ENCODE data around the gene NDUFAF4.

DNA sequence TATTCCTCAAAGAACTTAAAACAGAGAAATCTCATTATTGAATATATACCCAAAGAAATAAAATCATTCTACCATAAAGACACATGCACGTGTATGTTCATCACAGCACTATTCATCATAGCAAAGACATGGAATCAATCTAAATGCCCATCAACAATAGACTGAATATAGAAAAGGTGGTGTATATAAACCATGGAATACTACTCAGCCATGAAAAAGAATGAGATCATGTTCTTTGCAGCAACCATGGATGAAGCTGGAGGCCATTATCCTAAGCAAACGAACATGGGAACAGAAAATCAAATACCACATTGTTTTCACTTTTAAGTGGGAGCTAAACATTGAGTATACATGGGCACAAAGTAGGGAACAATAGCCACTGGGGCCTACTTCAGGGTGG, 48.1 kb downstream of the NDUFAF4 start:
- TF ChIP-seq, protein P1, sequence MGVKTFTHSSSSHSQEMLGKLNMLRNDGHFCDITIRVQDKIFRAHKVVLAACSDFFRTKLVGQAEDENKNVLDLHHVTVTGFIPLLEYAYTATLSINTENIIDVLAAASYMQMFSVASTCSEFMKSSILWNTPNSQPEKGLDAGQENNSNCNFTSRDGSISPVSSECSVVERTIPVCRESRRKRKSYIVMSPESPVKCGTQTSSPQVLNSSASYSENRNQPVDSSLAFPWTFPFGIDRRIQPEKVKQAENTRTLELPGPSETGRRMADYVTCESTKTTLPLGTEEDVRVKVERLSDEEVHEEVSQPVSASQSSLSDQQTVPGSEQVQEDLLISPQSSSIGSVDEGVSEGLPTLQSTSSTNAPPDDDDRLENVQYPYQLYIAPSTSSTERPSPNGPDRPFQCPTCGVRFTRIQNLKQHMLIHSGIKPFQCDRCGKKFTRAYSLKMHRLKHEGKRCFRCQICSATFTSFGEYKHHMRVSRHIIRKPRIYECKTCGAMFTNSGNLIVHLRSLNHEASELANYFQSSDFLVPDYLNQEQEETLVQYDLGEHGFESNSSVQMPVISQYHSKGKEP (tag by site-specific recombination; IDR thresholded peaks at IDR 0.05): no peak
- TF ChIP-seq, protein P2, sequence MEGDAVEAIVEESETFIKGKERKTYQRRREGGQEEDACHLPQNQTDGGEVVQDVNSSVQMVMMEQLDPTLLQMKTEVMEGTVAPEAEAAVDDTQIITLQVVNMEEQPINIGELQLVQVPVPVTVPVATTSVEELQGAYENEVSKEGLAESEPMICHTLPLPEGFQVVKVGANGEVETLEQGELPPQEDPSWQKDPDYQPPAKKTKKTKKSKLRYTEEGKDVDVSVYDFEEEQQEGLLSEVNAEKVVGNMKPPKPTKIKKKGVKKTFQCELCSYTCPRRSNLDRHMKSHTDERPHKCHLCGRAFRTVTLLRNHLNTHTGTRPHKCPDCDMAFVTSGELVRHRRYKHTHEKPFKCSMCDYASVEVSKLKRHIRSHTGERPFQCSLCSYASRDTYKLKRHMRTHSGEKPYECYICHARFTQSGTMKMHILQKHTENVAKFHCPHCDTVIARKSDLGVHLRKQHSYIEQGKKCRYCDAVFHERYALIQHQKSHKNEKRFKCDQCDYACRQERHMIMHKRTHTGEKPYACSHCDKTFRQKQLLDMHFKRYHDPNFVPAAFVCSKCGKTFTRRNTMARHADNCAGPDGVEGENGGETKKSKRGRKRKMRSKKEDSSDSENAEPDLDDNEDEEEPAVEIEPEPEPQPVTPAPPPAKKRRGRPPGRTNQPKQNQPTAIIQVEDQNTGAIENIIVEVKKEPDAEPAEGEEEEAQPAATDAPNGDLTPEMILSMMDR (tag by site-specific recombination; IDR thresholded peaks at IDR 0.05): no peak
- TF ChIP-seq REPIN1 (tag by site-specific recombination; IDR thresholded peaks at IDR 0.05; ENCODE audit: low read depth) (no peak), ZNF394 (tag by site-specific recombination; IDR thresholded peaks at IDR 0.05; ENCODE audit: borderline replicate concordance) (no peak), ZSCAN23 (tag by site-specific recombination; IDR thresholded peaks at IDR 0.05) (no peak)
- TF ChIP-seq, protein P3, sequence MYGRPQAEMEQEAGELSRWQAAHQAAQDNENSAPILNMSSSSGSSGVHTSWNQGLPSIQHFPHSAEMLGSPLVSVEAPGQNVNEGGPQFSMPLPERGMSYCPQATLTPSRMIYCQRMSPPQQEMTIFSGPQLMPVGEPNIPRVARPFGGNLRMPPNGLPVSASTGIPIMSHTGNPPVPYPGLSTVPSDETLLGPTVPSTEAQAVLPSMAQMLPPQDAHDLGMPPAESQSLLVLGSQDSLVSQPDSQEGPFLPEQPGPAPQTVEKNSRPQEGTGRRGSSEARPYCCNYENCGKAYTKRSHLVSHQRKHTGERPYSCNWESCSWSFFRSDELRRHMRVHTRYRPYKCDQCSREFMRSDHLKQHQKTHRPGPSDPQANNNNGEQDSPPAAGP (tag by site-specific recombination; IDR thresholded peaks at IDR 0.05): no peak
